GM19328 (cell line): ENCODE data around the gene MTMR6.
"Not testable (repeated sequence)": the region's sequence is repeated elsewhere in the genome, so short reads cannot be mapped to it uniquely, and the experiment has no call there.

ENCODE experiments used
- ATAC-seq: cut with Tn5 transposase; IDR thresholded peaks from one replicate; pipeline ENCODE4 v1.9.1; 2021; ENCODE audit warnings: mild to moderate bottlenecking, moderate library complexity; ENCODE audit not compliant: unreplicated experiment

The MTMR6 gene

DNA sequence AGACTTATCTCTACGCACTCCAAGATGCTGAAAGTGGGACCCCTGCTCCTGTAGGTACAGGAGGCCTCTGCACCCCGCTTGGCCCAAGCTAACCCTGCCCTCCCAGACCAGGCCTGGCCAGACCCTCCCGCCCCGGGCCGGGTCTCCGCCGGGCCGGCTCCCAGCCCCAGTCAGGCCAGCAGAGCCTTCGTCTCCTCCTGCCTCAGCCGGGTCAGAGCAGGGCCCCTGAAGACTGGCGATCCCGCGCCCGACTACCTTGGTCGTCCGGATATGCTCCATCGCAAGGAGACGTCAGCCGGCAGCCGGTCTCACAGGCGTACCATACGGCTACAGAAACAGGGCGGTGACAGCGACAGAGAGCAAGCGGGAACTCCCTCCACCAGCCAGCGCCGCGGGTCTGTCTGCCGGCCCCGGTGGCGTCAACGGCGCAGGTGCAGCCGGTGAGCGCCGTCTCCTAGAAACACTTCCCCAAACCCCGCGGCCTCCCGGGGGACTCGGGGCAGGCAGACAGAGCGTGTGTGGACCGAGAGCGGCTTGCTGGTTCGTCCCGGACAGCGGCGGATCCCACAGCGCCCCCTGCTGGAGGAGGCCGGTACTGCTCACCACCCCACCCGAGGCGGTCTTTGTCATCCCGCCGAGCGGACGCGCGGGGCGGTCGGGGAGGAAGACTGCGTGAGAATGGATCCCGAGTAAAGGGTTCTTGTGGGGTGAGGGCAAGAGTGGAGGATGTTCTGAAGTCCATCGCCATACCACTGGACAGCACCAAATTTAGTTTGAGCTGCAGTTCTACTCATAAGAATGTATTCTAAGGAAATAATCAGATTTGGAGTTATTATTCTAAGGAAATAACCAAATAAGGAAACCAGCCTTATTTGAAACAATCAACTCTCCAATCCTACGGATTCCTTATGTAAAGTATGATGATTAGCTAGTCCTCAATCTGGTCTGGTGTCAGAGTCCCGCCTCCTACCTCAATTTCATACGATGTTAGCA lies at the start of gene MTMR6:
Gene MTMR6, minus strand, starts transcription at position 520 of the 993 bp plus-strand sequence. Its CDS starts 241 bp downstream, at position 279.
- ATAC-seq: peak; percentile 99

DNA sequence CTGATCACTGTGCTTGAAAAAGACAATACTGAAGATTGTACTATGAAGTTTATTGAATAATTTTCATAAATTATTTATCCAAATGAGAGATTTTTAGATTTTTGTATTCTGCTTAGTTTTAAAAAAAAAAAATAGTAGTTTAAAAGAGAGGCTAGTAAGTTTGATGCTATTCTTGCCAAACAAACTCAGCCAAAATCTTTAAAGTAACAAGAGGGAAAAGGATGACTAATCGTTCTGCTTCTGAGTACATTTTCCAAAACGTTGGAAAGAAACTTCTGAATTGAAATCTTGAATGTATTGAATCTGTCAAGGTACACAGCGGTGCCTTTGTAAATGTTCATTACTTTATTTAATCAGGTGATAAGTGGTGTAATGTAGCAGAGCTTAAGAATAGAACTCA lies 48.6 kb upstream of the MTMR6 start:
- no peak for ATAC-seq

DNA sequence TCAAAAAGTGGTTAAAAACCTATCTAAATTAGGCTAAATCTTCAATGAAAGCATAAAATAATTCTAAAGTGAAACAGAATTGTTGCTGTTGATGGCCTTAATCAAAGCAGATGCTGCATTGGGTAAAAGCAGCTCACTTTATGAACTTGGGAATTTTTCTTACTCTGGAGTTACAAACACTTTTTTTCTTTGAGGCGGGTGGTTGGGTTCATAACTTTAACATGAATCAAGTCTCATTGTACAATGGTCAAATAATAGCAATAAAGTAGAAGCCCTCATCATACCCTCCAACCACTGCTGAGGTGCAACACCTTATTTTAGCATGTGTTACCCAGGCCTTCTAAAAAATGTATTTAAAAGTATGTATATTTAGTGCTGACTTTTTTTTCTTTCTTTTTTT lies 43.3 kb upstream of the MTMR6 start:
- no peak for ATAC-seq

DNA sequence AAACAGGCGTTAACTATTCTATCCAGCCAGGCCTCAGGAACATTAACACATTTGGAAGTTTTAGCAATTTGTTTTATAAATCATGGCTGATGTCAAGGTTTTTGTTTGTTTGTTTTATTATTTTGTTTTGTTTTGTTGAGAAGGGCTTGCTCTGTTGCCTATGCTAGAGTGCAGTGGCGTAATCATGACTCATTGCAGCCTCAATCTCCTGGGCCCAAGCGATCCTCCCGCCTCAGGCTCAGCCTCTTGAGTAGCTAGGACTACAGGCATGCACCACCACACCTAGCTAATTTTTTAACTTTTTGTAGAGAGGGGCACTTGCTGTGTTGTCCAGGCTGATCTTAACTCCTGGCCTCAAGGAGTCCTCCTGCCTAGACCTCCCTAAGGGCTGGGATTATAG lies 42.4 kb upstream of the MTMR6 start:
- ATAC-seq: no peak

DNA sequence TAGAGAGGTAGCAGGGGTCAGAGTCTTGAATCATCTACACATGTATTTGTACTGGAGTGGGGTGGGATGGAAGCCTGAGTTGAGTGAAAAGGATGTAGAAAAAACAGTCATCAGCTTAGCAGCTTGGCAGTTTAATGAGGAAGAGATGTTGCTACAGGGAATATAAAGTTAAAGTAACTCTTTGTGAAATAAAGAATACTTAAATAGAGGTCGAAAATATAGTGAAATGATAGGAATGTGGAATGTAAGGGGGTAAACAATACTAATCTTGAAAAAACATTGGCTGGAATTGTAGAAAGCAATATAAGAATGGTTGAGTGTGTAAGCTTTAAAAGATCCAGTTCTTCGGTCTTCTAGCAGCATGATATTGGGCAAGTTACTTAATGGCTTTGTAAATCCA lies 36.8 kb upstream of the MTMR6 start:
- ATAC-seq: no peak

DNA sequence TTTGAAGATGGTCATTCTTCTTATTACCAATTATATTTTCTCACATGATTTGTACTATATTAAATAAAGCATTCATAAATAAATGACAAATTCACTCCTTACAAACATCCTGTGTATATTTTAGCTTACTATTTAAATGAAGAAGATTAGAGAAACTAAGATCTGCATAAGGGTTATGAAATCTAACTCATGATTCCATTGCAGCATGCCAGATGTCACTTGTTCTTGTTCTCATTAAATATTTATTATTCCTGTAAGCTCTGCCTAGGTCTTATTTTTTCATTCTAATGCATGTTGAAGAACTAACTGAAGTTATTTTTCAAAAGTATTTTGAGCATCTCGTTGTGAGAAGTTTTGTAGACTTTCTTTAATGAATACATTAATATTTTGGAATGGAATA lies 32.5 kb upstream of the MTMR6 start:
- ATAC-seq: no peak

DNA sequence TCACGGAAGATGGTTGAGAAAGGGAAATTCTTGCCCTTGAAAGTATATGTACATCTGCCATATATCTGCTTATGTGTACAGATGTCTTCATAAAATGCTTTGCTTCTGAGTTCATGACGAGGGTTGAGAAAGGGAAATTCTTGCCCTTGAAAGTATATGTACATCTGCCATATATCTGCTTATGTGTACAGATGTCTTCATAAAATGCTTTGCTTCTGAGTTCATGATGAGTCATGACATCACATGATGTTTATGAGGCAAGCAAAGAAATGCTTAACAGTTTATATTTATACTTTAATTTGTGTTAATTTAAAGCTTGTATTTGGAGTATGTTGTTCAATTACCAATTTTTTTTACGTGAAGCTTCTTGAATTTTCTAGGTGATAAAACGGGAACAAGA lies 31.7 kb upstream of the MTMR6 start:
- not testable (repeated sequence) for ATAC-seq

DNA sequence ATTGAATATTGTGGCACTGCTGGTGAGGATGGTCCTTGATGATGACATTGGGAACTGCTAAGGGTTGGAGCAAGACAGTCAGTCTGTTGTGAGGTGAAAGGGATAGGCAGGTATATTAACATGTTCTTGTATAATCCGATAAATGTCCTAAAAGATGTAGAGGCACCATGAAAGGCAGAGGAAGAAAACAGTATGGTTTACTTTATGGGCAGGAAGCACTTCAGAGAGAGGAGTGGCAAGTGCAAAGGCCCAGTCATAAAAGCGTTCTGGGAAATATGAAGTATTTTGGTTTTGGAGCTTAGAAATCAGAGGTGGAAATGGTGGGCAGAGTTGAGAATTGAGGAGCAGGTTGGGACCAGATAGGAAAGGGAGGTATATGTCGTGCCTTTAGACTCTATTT lies 23.6 kb upstream of the MTMR6 start:
- ATAC-seq: no peak

DNA sequence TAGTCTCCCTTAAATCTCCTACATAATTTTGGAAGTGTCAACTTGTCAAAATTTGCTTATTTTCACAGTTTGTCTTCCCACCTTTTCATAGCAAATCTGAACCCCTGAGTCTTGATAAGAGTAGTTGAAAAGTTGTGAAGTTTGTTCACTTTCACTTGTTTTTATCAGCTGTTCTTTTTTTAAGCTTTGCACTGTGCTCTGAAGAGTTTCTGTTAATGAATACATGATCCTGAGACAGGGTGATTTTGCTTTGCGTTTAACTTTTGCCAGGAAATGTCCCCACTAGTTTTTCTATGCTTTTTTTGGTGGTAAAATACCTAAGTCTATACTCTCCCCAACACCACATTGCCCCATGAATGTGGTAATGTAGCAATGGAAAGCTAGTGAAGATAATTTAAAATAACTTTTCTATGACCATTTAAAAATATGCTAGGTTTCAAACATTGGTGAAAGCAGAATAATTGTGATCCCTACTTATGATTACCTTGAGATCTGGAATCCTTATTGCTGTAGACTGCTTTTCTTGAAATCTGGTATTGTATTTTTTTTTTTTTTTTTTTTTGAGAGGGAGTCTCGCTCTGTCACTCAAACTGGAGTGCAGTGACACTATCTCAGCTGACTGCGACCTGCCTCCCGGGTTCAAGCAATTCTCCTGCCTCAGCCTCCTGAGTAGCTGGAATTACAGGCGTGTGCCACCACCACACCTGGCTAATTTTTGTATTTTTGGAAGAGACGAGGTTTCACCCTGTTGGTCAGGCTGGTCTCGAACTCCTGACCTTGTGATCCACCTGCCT lies 19.6 kb upstream of the MTMR6 start:
- no peak for ATAC-seq

DNA sequence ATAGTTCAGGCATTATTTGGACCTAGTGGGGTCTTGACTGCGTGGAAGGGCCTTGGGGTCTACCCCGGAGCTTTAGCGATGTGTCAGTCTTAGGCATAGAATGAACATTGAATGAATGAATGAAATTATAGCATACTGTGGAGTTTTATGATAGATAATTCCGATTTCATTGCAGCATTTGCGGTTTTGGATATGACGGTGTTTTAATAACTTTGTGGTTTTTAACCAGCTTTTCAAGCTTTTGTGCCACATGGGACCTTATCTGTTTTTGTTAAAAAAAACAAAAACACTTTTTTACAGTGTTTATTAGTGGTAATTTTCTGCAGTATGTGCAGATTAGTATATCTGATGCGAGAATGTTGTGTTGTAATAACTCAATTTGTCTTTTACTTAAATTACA lies 14.8 kb upstream of the MTMR6 start:
- no peak for ATAC-seq

DNA sequence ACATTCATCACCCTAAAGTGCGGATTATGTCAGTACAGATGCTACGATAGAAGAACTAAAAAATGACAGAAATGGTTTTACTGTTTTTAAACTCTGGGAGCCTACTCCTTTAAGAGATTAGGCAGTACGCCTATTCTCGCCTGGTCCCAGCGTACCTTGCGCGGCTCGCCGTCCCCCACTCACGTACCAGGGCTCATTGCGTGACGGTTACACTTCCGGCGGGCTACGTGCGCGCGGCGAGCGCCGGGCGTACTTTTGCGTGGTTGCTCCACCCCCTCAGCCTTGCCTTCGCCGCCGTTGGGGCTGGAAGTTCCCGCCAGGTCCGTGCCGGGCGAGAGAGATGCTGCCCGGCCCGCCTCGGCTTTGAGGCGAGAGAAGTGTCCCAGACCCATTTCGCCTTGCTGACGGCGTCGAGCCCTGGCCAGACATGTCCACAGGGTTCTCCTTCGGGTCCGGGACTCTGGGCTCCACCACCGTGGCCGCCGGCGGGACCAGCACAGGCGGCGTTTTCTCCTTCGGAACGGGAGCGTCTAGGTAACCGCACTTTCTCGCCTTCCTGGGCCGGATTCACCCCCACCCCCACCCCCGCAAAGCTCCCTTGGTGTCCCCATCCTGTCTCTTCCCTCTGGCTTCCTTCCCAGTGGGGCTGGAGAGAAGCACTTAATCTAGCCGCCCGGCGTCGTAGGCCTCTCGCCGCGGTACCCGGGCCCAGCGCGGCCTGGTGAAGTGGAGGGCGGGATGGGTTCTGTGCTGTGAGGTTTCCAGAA lies 14.2 kb upstream of the MTMR6 start, which contains the start of gene NUP58:
Gene NUP58, plus strand, starts transcription at position 279 of the 767 bp plus-strand sequence. Its CDS starts 149 bp downstream, at position 428.
- peak; percentile 97 for ATAC-seq

DNA sequence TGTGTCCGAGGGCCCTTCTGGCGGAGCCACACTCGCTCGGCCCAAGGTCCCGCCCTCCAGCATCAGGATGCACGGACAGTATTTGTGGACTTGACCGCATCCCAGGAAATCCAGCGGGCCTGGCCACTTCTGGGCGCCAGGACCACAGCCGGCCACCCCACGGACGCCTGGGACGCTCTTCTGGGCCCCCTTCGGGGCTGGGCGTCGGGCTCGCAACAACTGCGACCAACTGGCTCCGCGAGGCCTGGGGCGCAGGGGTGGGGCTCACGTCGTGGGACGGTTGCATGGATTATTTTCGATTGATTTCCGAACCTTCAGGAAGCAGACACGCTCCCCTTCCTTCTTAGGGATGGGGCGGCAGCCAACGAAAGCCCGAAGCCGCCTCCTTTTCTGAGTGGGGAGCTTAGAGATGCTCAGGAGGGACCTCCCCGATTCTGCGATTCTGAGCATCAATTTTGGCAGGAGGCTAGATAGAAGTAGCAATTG lies 13.6 kb upstream of the MTMR6 start:
- peak; percentile 30 for ATAC-seq

DNA sequence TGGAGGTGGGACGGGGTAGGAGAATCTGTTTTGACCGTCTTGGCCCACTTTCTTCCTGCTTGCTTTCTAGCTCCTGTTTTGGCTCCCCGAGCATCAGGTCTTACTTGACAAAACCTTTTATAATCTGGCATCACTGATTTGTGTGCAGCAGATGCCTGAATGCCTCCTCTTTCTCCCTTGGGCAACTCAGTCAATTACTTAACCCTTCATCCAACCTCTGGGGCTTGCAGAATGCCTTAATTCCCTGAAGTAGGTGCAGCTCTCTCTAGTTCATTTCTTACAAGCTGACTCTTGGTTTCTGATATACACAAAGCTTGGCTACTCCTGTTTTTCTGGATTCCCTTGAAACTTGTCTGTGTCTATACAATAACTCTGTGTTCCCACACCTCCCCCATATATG lies 8.4 kb upstream of the MTMR6 start:
- ATAC-seq: no peak

DNA sequence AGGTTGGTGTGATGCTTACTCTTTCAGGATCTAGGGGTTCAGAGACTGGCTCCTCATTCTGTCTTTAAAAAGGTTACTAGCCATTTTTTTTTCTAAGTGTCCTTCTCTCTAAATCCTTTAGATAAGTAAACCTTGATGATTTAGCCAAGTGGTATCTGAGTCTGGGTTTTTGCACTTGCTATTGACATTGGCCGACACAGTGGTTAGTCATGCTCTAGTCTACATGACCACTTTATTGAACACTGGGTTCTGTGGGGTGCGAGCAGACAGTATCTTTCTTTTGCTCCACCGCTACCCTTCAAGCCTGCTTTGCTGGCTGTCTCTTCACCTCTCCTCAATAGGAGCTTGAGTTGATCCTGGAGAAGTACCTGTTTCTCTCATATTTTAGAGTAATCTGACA lies 7.9 kb upstream of the MTMR6 start:
- ATAC-seq: no peak

DNA sequence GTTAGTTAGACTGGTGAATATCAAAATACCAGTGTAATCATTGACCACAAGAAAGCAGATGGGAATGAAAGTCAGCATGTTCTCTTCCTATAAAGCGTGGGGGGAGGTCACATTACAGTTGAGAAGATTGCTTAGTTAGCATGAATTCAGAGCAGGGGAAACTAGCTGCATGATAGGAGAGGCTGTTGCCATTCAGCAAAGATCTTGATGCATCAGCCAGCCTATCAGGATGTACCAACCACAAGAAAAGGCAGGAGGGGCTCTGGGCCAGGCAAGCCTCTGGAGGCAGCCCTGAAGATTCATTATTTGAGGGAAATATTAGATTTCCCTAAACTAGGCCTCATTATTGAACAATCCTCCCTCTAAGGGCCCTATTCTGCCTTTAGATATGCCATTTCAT lies 5.0 kb upstream of the MTMR6 start:
- ATAC-seq: no peak

DNA sequence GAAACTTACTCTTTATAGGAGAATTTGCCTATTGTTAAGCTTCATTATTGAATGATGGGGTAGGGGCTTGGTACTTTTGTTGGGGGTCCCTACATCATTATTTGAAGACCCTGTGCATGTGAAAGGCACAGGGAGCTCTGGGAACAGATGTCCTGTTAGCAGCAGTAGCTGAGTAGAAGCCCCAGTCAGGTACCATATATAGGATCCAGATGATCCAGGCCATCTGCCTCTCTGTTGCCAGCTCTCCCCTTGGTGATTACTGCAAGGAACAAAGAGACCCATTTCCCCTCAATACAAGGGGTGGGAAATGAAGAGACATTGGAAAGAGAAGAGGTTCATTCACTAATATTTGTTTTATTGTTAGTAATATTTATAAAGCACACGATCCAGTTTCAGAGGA lies 4.4 kb upstream of the MTMR6 start:
- ATAC-seq: no peak

DNA sequence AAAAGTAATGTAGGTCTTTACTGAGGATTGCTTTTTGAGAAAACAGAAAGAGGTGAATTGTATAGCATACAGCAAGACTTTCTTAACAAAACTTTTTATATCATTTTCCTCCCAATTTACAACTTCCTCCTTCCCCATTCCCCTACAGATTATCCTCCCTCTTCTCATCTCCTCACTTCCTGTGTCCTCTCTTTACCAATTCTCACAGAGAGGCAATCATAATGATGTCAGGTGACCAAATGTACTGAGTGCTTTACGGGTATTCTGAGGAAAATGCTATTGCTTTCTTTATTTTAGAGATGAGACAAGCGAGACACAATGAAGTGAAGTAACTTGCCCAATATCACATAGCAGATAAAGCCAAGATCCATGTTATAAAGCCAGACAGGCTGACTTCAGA lies 1.7 kb upstream of the MTMR6 start:
- no peak for ATAC-seq

DNA sequence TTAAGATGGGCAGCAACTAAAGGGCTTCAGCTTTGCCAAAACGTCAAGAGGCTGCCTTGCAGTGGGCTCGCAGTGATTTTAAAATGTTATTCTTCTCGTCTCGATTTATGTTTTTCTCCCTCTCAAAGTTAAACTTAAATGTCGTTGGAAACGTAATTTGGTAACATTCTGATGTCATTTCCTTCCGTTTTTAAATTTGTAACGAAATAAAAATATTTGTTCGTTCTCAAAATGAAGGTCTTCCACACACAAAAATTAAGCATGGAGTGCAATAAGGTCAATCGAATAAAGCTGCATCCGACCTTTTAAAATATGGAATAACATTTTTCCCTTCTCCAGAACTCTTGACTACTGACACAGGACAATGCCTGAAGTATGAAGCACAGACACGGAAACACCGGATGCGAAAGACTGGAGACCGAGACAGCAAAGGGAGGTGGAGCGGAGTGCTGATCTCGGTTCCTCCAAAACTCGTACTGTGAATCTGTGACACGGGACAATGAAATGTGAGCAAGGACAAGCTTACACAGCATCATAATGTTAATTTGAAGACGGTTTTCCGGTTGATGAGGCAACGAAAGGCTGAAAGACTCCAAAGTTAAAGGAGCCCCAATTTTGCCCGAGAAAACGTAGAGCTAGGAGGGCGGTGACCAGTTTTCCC lies 850 bp downstream of the MTMR6 start:
- no peak for ATAC-seq

DNA sequence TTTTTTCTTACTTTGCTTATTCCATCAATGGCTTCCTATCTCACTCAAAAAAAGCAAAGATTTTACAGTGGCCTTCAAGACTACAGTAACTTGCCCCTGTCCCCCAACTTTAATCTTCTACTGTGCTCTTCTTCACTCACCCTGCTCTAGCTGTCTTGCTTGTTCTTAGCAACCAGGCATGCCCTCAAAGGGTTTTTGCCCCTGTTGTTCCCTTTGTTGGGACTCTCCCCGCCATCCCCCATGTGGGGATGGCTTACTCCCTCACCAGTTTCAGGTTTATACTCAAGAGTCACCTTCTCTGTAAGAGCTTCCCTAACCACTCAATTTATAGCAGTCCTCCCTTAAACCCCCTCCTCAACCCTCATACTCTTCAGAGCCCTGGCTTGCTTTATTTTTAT lies 5.4 kb downstream of the MTMR6 start:
- no peak for ATAC-seq

DNA sequence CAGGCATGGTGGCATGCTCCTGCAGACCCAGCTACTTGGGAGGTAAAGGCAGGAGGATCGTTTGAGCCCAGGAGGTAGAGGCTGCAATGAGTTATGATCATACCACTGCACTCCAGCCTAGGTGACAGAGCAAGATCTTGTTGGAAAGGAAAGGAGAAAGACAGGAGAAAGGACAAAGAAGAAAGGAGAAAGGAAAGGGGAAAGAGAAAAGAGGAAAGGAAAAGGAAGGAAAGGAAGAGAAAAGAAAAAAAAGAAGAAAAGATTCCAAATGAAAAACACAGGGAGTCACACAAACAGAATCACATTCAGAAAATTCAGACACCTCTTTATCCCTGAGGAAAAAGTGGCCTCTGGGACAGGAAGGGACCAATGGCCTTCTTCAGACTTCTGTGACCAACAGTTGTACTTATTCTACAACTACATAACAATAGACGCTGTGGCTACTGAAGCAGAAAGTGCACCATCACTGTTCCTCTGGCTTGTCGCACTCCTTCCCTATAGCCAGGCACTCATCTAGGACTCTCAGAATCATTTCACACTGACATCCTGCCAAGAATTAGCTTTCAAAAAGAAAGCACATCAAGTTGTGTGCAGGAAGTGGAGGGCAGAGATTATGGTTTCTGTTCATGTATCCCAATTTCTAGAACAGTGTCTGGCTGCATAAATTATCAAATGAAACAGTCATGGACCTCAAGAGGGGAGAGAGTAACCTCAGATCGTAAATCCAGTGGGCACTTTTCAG lies 5.9 kb downstream of the MTMR6 start:
- no peak for ATAC-seq
